Subcutaneous adipose tissue (tissue), 4 donors: ENCODE data around the gene GPRC5A. TPM values are rescaled to one million over a fixed set of nuclear protein-coding genes. Genes with fewer than 3 reads are reported as not detected.

Experiments
- total RNA-seq, 4 donors: library from RNA; depleted of rRNA; stranded (reverse); fragments of >200 nt; gene quantifications; one replicate each; pipeline ENCODE4 v1.1.0, GENCODE V29; 2016
- TF ChIP-seq, protein P1 (sequence below): fragments of 450-650 bp; IDR thresholded peaks from one replicate; pipeline ENCODE4 v1.5.1; 2016; ENCODE audit warnings: low read depth, mild to moderate bottlenecking, control low read depth, antibody characterized with exemption, moderate library complexity

GPRC5A gene
- total RNA-seq, 4 donors from 2014 or later, result 2.7 to 15.7 (median 5.2) TPM

DNA sequence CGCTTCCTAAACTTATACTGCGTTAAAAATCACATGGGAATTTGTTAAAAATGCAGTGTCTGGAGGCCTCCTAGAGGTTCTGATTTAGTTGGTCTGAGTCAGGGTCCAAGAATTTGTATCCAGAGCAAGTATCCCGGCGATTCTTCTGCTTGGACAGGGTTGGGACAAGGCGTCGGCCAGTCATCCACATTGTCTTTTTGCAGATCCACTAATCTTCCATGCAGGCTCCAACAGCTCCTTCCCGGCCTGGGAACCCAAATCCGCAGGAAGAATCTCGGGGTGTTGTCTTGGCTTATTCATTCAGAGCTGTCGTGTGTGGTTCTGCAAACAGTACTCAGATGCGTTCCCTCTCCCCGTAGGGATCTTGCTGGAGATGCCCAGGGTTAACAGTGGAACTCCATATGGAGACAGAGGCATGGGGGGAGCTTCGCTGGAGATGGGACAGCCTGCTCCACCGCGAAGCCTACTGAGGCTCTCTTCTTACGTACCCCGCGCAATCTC is 35.3 kb downstream of the GPRC5A start:
- TF ChIP-seq, protein P1, sequence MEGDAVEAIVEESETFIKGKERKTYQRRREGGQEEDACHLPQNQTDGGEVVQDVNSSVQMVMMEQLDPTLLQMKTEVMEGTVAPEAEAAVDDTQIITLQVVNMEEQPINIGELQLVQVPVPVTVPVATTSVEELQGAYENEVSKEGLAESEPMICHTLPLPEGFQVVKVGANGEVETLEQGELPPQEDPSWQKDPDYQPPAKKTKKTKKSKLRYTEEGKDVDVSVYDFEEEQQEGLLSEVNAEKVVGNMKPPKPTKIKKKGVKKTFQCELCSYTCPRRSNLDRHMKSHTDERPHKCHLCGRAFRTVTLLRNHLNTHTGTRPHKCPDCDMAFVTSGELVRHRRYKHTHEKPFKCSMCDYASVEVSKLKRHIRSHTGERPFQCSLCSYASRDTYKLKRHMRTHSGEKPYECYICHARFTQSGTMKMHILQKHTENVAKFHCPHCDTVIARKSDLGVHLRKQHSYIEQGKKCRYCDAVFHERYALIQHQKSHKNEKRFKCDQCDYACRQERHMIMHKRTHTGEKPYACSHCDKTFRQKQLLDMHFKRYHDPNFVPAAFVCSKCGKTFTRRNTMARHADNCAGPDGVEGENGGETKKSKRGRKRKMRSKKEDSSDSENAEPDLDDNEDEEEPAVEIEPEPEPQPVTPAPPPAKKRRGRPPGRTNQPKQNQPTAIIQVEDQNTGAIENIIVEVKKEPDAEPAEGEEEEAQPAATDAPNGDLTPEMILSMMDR, result no peak

- TF ChIP-seq, protein P1, result no peak
Observed at GRCh38 chr12:12927211-12928079, 36.1 kb downstream of the GPRC5A start.

DNA sequence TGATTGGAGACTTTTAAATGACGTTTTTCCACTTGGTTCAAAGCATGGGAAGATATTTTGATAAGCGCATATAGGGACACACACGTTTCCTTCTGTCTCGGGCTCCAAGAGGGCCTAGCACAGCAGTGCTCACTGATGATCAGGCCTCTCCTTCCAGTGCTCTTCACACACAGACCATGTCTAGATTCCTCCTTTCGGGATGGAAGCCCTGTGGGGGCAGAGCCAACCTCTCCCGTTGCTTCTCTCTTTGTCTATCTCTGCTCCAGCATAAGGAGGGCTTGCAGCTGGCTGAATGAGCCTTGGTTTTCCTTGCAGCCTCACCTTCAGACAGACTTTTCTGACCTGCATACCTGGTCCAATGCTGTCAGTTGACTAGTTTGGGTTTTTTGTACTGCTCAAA is 38.3 kb downstream of the GPRC5A start:
- TF ChIP-seq, protein P1, result no peak

GRCh38 chr12:12930633-12931219 is 39.4 kb downstream of the GPRC5A start:
- TF ChIP-seq, protein P1, result no peak

- TF ChIP-seq, protein P1, result no peak
Observed at GRCh38 chr12:12933742-12934141, 42.4 kb downstream of the GPRC5A start.

GRCh38 chr12:12934556-12934955 is 43.2 kb downstream of the GPRC5A start:
- TF ChIP-seq, protein P1, result no peak

DNA sequence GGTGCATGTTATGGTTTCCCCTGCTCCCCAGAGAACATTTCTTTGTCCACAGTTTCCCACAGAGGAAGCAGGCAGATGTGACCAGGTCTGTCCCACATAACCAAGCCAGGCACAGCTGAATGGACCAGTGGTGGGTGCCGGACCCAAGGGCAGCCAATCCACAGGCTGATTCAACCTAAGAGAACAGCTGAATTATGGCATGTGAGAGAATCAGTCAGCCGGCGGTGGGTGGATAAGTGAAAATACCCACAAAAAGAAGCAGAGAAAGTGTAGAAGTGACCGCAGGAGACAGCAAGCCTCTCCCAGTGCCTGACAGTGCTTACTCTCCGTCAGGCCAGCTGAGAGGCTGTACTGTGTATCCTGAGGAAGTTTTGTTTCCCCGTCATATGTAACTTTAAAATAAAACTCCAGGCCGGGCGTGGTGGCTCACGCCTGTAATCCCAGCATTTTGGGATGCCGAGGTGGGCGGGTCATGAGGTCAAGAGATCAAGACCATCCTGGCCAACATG is 45.7 kb downstream of the GPRC5A start:
- TF ChIP-seq, protein P1, result no peak
